Neural progenitor cell (in vitro differentiated cells): Measurements from ENCODE around the gene LMNB1. TPM values are rescaled to one million over a fixed set of nuclear protein-coding genes. Genes with fewer than 3 reads are reported as not detected.

ENCODE experiments used
- DNase-seq: peaks from one replicate; pipeline ENCODE4 v3.0.0-alpha.2; 2016; ENCODE audit warnings: low spot score
- H2AFZ ChIP-seq: fragments of 200-600 bp; sonication (generic); replicated peaks from 2 replicates; pipeline ENCODE4 v1.6.1; 2016; ENCODE audit warnings: antibody characterized with exemption
- H3F3A ChIP-seq: fragments of 200-600 bp; sonication (generic); 2 replicates; pipeline ENCODE4 v1.6.1; 2016; ENCODE audit warnings: antibody characterized with exemption, low read depth
- H3K27ac ChIP-seq: fragments of 200-600 bp; sonication (generic); 2 replicates; pipeline ENCODE4 v1.5.1; 2016; ENCODE audit warnings: mild to moderate bottlenecking
- H3K27me3 ChIP-seq: fragments of 200-600 bp; sonication (generic); 2 replicates; pipeline ENCODE4 v1.6.1; 2016; ENCODE audit warnings: mild to moderate bottlenecking, moderate library complexity
- H3K36me3 ChIP-seq: fragments of 200-600 bp; sonication (generic); 2 replicates; pipeline ENCODE4 v1.5.1; 2016
- H3K4me1 ChIP-seq: fragments of 200-600 bp; sonication (generic); 2 replicates; pipeline ENCODE4 v1.6.1; 2016; ENCODE audit warnings: mixed run types
- H3K4me2 ChIP-seq: fragments of 200-600 bp; sonication (generic); 2 replicates; pipeline ENCODE4 v1.6.1; 2016
- H3K4me3 ChIP-seq: fragments of 200-600 bp; sonication (generic); 2 replicates; pipeline ENCODE4 v1.5.1; 2016
- H3K79me2 ChIP-seq: fragments of 200-600 bp; sonication (generic); 2 replicates; pipeline ENCODE4 v1.6.1; 2016; ENCODE audit warnings: low read depth
- H3K9ac ChIP-seq: fragments of 200-600 bp; sonication (generic); 2 replicates; pipeline ENCODE4 v1.6.1; 2016
- H3K9me3 ChIP-seq: fragments of 200-600 bp; sonication (generic); 2 replicates; pipeline ENCODE4 v1.5.1; 2016; ENCODE audit warnings: low read depth
- H4K20me1 ChIP-seq: fragments of 200-600 bp; sonication (generic); 2 replicates; pipeline ENCODE4 v1.6.1; 2016; ENCODE audit warnings: low read depth
- H3K27ac Mint-ChIP-seq: 3 replicates; pipeline ENCODE4 v1.8.0; 2021; ENCODE audit warnings: mixed read lengths
- H3K27me3 Mint-ChIP-seq: 2 replicates; pipeline ENCODE4 v1.8.0; 2022; ENCODE audit warnings: low read depth, mild to moderate bottlenecking, inconsistent platforms, moderate library complexity, mixed read lengths; ENCODE audit not compliant: insufficient read depth
- H3K36me3 Mint-ChIP-seq: 3 replicates; pipeline ENCODE4 v1.8.0; 2021; ENCODE audit warnings: mixed read lengths
- H3K4me1 Mint-ChIP-seq: 3 replicates; pipeline ENCODE4 v1.8.0; 2021; ENCODE audit warnings: mixed read lengths
- H3K4me3 Mint-ChIP-seq: 3 replicates; pipeline ENCODE4 v1.8.0; 2021; ENCODE audit warnings: mild to moderate bottlenecking, moderate library complexity, mixed read lengths
- H3K9me3 Mint-ChIP-seq: 3 replicates; pipeline ENCODE4 v1.8.0; 2020; ENCODE audit warnings: mixed read lengths
- CTCF ChIP-seq: fragments of 200-600 bp; sonication (generic); IDR thresholded peaks from 2 replicates; pipeline ENCODE4 v1.5.1; 2017; ENCODE audit warnings: antibody characterized with exemption, mild to moderate bottlenecking
- EZH2 ChIP-seq: fragments of 200-600 bp; sonication (generic); IDR thresholded peaks from 2 replicates; pipeline ENCODE4 v1.6.1; 2017; ENCODE audit warnings: antibody characterized with exemption, mild to moderate bottlenecking, moderate library complexity
- EZH2phosphoT487 ChIP-seq: fragments of 200-600 bp; sonication (generic); IDR thresholded peaks from 2 replicates; pipeline ENCODE4 v1.6.1; 2017; ENCODE audit warnings: antibody characterized with exemption
- total RNA-seq: library from RNA; depleted of rRNA; stranded (reverse); fragments of >200 nt; gene quantifications from 2 replicates; pipeline ENCODE4 v1.2.3, GENCODE V29; 2015; ENCODE audit warnings: low replicate concordance

Gene LMNB1
- total RNA-seq, 1 donor from 2014 or later = 245 TPM

GRCh38 chr5:126753227-126753626 is 23.7 kb upstream of the LMNB1 start:
- Histone ChIP-seq H3K27ac (no peak overlapping the region), H3K79me2 (no peaks in the 10 kb centered on the region), H4K20me1 (no peaks in the 10 kb centered on the region), H2AFZ (no peak overlapping the region), H3K9ac (no peak overlapping the region), H3K4me1 (peaks cover 1% of the 10 kb centered on the region), H3K4me3 (no peak overlapping the region), H3K4me2 (no peak overlapping the region), H3K36me3 (no peaks in the 10 kb centered on the region), H3K9me3 (no peaks in the 10 kb centered on the region), H3F3A (no peaks in the 10 kb centered on the region), H3K27me3 (no peaks in the 10 kb centered on the region)
- Mint-ChIP-seq H3K9me3 (no peaks in the 10 kb centered on the region), H3K36me3 (no peaks in the 10 kb centered on the region), H3K4me1 (peaks cover 5% of the 10 kb centered on the region), H3K27me3 (peaks cover 6% of the 10 kb centered on the region), H3K27ac (no peak overlapping the region), H3K4me3 (no peak overlapping the region)
- DNase-seq = no peak
- TF ChIP-seq EZH2 = no peak
- TF ChIP-seq CTCF = no peak
- no peak for TF ChIP-seq EZH2phosphoT487

GRCh38 chr5:126754609-126755008 is 22.3 kb upstream of the LMNB1 start:
- no peaks in the 10 kb centered on the region for H3K36me3 Mint-ChIP-seq
- no peaks in the 10 kb centered on the region for H3K36me3 ChIP-seq
- H3K9me3 Mint-ChIP-seq = no peaks in the 10 kb centered on the region
- no peaks in the 10 kb centered on the region for H4K20me1 ChIP-seq
- H3K27ac Mint-ChIP-seq = no peak overlapping the region
- H3K79me2 ChIP-seq = no peaks in the 10 kb centered on the region
- no peak for DNase-seq
- TF ChIP-seq CTCF = no peak
- TF ChIP-seq EZH2phosphoT487 = no peak
- no peak for TF ChIP-seq EZH2
- no peaks in the 10 kb centered on the region for H3K4me1 ChIP-seq
- H2AFZ ChIP-seq = no peak overlapping the region
- no peak overlapping the region for H3K4me3 Mint-ChIP-seq
- H3K9ac ChIP-seq = no peak overlapping the region
- no peaks in the 10 kb centered on the region for H3K9me3 ChIP-seq
- no peaks in the 10 kb centered on the region for H3F3A ChIP-seq
- H3K4me2 ChIP-seq = no peak overlapping the region
- no peaks in the 10 kb centered on the region for H3K27me3 ChIP-seq
- H3K27ac ChIP-seq = no peak overlapping the region
- H3K4me3 ChIP-seq = no peak overlapping the region
- peaks cover 6% of the 10 kb centered on the region for H3K27me3 Mint-ChIP-seq
- H3K4me1 Mint-ChIP-seq = no peaks in the 10 kb centered on the region

- Histone ChIP-seq H3K4me2 (no peak overlapping the region), H3K79me2 (no peaks in the 10 kb centered on the region), H3K27me3 (no peaks in the 10 kb centered on the region), H3F3A (no peaks in the 10 kb centered on the region), H2AFZ (peak overlapping the region; percentile 18), H3K36me3 (no peaks in the 10 kb centered on the region), H3K27ac (no peak overlapping the region), H3K4me3 (no peak overlapping the region), H4K20me1 (no peaks in the 10 kb centered on the region), H3K9me3 (no peaks in the 10 kb centered on the region), H3K9ac (no peak overlapping the region), H3K4me1 (no peaks in the 10 kb centered on the region)
- Mint-ChIP-seq H3K27ac (no peak overlapping the region), H3K4me1 (no peaks in the 10 kb centered on the region), H3K27me3 (peaks cover 10% of the 10 kb centered on the region), H3K4me3 (no peak overlapping the region), H3K36me3 (no peaks in the 10 kb centered on the region), H3K9me3 (no peaks in the 10 kb centered on the region)
- TF ChIP-seq CTCF (no peak), EZH2 (no peak), EZH2phosphoT487 (no peak)
- no peak for DNase-seq
Measured at GRCh38 chr5:126755593-126755992, 21.3 kb upstream of the LMNB1 start.
